CD8-positive, alpha-beta memory T cell (primary cell): ENCODE measurements around the gene SLC23A2. TPM values are rescaled to one million over a fixed set of nuclear protein-coding genes. Genes with fewer than 3 reads are reported as not detected.
A peak's percentile ranks its signal among the peaks of the same experiment; 100 is the strongest.

Experiments used
- CTCF ChIA-PET: fragments of 350-600 bp; sonication (Branson Sonifier 250); formaldehyde crosslinking; loops from one replicate; lab custom pipeline; 2021; ENCODE audit warnings: antibody characterized with exemption; lab: Charles Lee
- POLR2A ChIA-PET: fragments of 350-600 bp; sonication (Branson Sonifier 250); formaldehyde crosslinking; loops from one replicate; lab custom pipeline; 2021; ENCODE audit warnings: antibody characterized with exemption; lab: Charles Lee
- DNase-seq, 5 donors: peaks; one replicate each; pipeline versions ENCODE4 v3.0.0 to v3.0.0-alpha.2; 2020 to 2022; ENCODE audit warnings: mixed read lengths in 1 of 5
- H3K27ac ChIP-seq: one replicate; pipeline ENCODE4 v1.7.0; 2013; ENCODE audit warnings: low read depth, mild to moderate bottlenecking, low read length, moderate library complexity
- H3K27me3 ChIP-seq: 2 replicates; pipeline ENCODE4 v1.7.0; 2013; ENCODE audit warnings: low read length, mild to moderate bottlenecking; ENCODE audit not compliant: insufficient read depth, poor library complexity, severe bottlenecking
- H3K36me3 ChIP-seq: 2 replicates; pipeline ENCODE4 v1.7.0; 2013; ENCODE audit warnings: mild to moderate bottlenecking, low read length, moderate library complexity; ENCODE audit not compliant: insufficient read depth
- H3K4me1 ChIP-seq: 2 replicates; pipeline ENCODE4 v1.7.0; 2013; ENCODE audit warnings: mild to moderate bottlenecking, low read length, moderate library complexity; ENCODE audit not compliant: insufficient read depth
- H3K4me3 ChIP-seq: 2 replicates; pipeline ENCODE4 v1.7.0; 2013; ENCODE audit warnings: mild to moderate bottlenecking, low read length
- H3K9me3 ChIP-seq: 2 replicates; pipeline ENCODE4 v1.7.0; 2013; ENCODE audit warnings: mild to moderate bottlenecking, low read length
- H3K27ac Mint-ChIP-seq, 8 donors: one replicate each; pipeline ENCODE4 v1.8.0; 2020 to 2021; ENCODE audit warnings: mixed read lengths in 8 of 8, mild to moderate bottlenecking in 6 of 8, inconsistent platforms in 3 of 8, moderate library complexity in 3 of 8
- H3K27me3 Mint-ChIP-seq, 2 donors: one replicate each; pipeline ENCODE4 v1.8.0; 2020 to 2021; ENCODE audit warnings: mixed read lengths in 2 of 2, mild to moderate bottlenecking in 1 of 2, moderate library complexity in 1 of 2
- H3K36me3 Mint-ChIP-seq, 3 donors: one replicate each; pipeline ENCODE4 v1.8.0; 2020 to 2021; ENCODE audit warnings: mixed read lengths in 3 of 3, inconsistent platforms in 1 of 3, mild to moderate bottlenecking in 1 of 3
- H3K4me1 Mint-ChIP-seq, 3 donors: one replicate each; pipeline ENCODE4 v1.8.0; 2020 to 2021; ENCODE audit warnings: mixed read lengths in 3 of 3, inconsistent platforms in 1 of 3, mild to moderate bottlenecking in 1 of 3
- H3K4me3 Mint-ChIP-seq, 7 donors: one replicate each; pipeline ENCODE4 v1.8.0; 2020 to 2021; ENCODE audit warnings: mixed read lengths in 7 of 7, mild to moderate bottlenecking in 6 of 7, moderate library complexity in 4 of 7, inconsistent platforms in 2 of 7
- H3K9me3 Mint-ChIP-seq, 5 donors: one replicate each; pipeline ENCODE4 v1.8.0; 2020 to 2022; ENCODE audit warnings: mixed read lengths in 5 of 5, mild to moderate bottlenecking in 3 of 5, moderate library complexity in 2 of 5, inconsistent platforms in 1 of 5
- polyA plus RNA-seq: library from polyadenylated mRNA; unstranded; fragments of 300-500 nt; fragmentation: Illumina TruSeq; gene quantifications from one replicate; pipeline ENCODE4 v1.2.3, GENCODE V29; 2021
- total RNA-seq, 2 experiments: library from RNA; stranded (reverse); gene quantifications; one replicate each; pipeline ENCODE4 v1.2.3, GENCODE V29; 2021

The SLC23A2 gene
- total and polyA plus RNA-seq, 3 experiments from 2014 or later, result 6.7 to 24.3 (median 20.6) TPM

DNA sequence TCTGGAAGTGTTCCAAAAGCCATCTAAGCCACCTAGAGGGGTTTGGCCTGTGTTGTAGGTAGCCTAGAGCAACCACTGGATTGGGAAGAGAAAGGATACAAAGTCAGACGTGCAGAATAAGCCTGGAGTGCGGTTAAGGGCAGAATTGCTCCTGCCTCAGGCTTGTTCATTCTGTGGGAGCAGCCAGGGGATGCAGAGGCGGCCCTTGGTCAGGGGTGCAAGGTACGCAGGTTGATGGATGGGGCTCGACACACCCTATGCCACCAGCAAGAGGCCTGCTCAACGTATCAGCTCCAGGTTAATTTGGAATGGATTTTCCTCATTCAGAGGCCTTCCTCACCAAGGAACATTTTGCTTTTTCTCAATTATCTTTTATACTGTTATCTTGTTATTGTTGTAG, 129.8 kb downstream of the SLC23A2 start:
- POLR2A ChIA-PET, result no interaction called here

DNA sequence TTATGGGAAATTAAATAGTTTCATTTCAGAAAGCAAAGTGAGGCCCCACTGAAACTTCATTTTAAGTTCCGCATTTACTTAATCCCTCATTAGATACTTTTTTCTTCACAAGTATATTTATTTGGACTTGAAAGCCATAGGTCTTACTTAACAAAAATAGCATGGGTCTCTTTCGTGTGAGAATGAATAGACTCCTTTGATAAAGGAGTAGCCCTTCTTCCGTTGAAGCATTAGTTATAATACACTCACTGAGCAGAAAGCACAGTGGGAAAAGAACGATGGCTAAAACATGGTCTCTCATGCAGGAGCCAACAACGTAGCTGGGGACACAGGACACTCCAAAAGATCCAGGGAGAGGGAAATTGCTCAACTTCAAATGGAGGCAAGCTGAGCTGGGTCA, 130.4 kb downstream of the SLC23A2 start:
- H3K9me3 ChIP-seq, result no peaks in the 10 kb centered on the region
- H3K4me3 Mint-ChIP-seq, result no peak overlapping the region
- H3K4me1 Mint-ChIP-seq, result peaks cover 0 to 14% (median 9%) of the 10 kb centered on the region in 3 donors
- ChIA-PET CTCF (no interaction called here), POLR2A (no interaction called here)
- H3K4me1 ChIP-seq, result no peaks in the 10 kb centered on the region
- peaks cover 5% of the 10 kb centered on the region for H3K36me3 ChIP-seq
- H3K27me3 Mint-ChIP-seq, result peaks cover 0 to 5% of the 10 kb centered on the region in 2 donors
- no peaks in the 10 kb centered on the region for H3K9me3 Mint-ChIP-seq
- no peak overlapping the region for H3K4me3 ChIP-seq
- peak overlapping the region in 2 of 8 donors; percentile 31 to 41 for H3K27ac Mint-ChIP-seq
- DNase-seq, result no peak
- peaks cover 3 to 86% (median 16%) of the 10 kb centered on the region in 3 donors for H3K36me3 Mint-ChIP-seq
- H3K27ac ChIP-seq, result no peak overlapping the region
- H3K27me3 ChIP-seq, result no peaks in the 10 kb centered on the region

More for the DNA sequence above, 129.8 kb downstream of the SLC23A2 start:
- Mint-ChIP-seq H3K27me3 (peaks cover 0 to 5% of the 10 kb centered on the region in 2 donors), H3K36me3 (peaks cover 3 to 88% (median 14%) of the 10 kb centered on the region in 3 donors), H3K27ac (peak overlapping the region in 1 of 8 donors; percentile 68), H3K4me3 (no peak overlapping the region), H3K4me1 (peaks cover 0 to 14% (median 9%) of the 10 kb centered on the region in 3 donors), H3K9me3 (no peaks in the 10 kb centered on the region)
- Histone ChIP-seq H3K4me1 (no peaks in the 10 kb centered on the region), H3K27ac (no peak overlapping the region), H3K36me3 (peaks cover 5% of the 10 kb centered on the region), H3K9me3 (no peaks in the 10 kb centered on the region), H3K4me3 (no peak overlapping the region), H3K27me3 (no peaks in the 10 kb centered on the region)
- CTCF ChIA-PET, result no interaction called here
- no peak for DNase-seq

DNA sequence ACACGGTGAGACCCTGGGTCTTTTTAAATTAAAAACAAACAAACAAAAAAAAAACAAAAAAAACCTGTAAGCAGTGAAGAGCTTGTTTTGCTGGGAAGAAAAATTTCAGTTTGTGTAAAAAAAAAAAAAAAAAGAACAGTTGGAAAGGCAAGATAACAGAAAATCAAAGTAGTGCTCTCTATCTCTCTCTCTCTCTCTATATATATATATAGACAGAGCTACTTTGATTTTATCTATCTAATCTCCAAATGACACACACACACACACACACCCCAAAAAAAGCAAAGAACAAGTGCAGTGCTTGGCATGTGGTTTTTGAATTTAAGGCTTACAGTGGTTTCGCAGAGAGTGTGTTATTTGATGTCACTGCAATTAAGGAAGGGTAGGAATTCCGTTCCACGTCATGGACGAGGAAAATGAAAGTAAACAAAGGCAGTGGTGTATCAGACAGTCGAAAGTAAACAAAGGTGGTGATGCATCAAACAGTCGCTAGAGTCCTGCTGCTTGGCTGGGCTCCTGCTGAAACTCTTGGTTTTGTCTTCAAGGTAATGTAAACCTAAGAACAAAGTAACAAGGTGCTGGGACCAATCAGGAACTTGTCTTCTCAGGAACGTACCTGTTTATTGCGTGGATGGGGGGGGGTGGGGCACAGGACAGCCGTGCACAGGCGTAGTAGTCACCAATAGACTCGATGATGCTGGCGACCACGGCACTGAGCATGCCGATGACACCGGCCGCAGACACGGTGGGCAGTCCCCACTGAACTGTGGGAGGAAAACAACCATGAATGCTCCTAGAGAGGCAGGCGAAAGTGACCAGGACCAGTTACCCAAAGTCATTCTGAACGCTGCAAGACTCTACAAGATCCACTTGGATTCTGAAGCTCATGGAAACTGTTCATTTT, 131.8 kb downstream of the SLC23A2 start:
- Histone ChIP-seq H3K4me1 (no peaks in the 10 kb centered on the region), H3K9me3 (no peaks in the 10 kb centered on the region), H3K27ac (no peak overlapping the region), H3K4me3 (no peak overlapping the region), H3K36me3 (peaks cover 5% of the 10 kb centered on the region), H3K27me3 (no peaks in the 10 kb centered on the region)
- no peaks in the 10 kb centered on the region for H3K9me3 Mint-ChIP-seq
- H3K4me3 Mint-ChIP-seq, result peak overlapping the region in 4 of 7 donors; percentile 9 to 48 (median 44)
- no peak for DNase-seq
- peak overlapping the region in 6 of 8 donors; percentile 27 to 75 (median 52) for H3K27ac Mint-ChIP-seq
- H3K27me3 Mint-ChIP-seq, result peaks cover 0 to 4% of the 10 kb centered on the region in 2 donors
- ChIA-PET POLR2A (no interaction called here), CTCF (no interaction called here)
- H3K4me1 Mint-ChIP-seq, result peaks cover 0 to 14% (median 9%) of the 10 kb centered on the region in 3 donors
- peaks cover 3 to 83% (median 15%) of the 10 kb centered on the region in 3 donors for H3K36me3 Mint-ChIP-seq

DNA sequence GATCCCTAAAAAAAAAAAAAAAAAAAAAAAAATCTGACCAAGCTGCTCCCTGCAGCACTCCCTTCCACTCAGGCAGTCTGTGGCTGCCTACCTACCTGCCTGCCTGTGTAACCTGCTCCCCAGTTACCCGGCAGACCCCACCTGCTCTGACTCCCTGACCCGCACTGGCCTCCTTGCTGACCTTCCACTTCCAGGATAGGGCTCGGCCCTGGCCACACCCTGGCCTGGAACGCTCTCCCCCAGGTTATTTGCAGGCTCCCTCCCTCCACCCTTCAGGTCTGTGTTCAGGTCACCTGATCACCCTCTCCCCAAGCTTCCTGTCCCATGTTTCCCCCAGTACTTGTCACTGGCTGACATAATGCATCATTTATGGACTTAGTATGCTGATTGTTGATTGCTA, 134.3 kb downstream of the SLC23A2 start:
- Histone ChIP-seq H3K4me1 (no peaks in the 10 kb centered on the region), H3K9me3 (no peaks in the 10 kb centered on the region), H3K36me3 (peaks cover 6% of the 10 kb centered on the region), H3K27ac (no peak overlapping the region), H3K27me3 (no peaks in the 10 kb centered on the region), H3K4me3 (no peak overlapping the region)
- Mint-ChIP-seq H3K4me1 (peaks cover 0 to 14% (median 9%) of the 10 kb centered on the region in 3 donors), H3K4me3 (no peak overlapping the region), H3K27ac (peak overlapping the region in 4 of 8 donors; percentile 16 to 79 (median 74)), H3K9me3 (no peaks in the 10 kb centered on the region), H3K36me3 (peaks cover 3 to 80% (median 6%) of the 10 kb centered on the region in 3 donors), H3K27me3 (peaks cover 0 to 4% of the 10 kb centered on the region in 2 donors)
- DNase-seq, result no peak
- POLR2A ChIA-PET, result no interaction called here
- CTCF ChIA-PET, result no interaction called here

DNA sequence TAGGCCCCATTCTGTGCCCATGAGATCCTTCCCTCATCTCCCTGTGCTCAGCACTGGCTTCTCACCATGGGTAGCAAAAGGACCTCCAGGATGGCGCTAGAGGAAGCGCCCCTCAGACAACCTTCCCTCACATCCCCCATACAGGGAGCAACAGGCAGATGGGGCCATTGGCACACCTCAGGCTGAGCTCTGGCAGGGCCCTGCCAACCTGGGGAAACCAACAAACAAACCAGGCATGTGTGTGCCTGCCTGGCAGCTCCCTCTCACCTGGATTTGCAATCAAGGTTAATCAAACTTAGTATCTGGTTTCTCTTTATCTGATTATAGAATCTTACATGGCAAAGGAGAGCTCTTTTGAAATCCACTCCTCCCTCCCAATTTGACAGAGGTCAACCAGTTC, 134.9 kb downstream of the SLC23A2 start:
- no peaks in the 10 kb centered on the region for H3K4me1 ChIP-seq
- Mint-ChIP-seq H3K9me3 (no peaks in the 10 kb centered on the region), H3K27ac (peak overlapping the region in 2 of 8 donors; percentile 17 to 56), H3K36me3 (peaks cover 3 to 81% (median 8%) of the 10 kb centered on the region in 3 donors), H3K4me1 (peaks cover 0 to 14% (median 9%) of the 10 kb centered on the region in 3 donors), H3K27me3 (peaks cover 0 to 4% of the 10 kb centered on the region in 2 donors), H3K4me3 (no peak overlapping the region)
- no peaks in the 10 kb centered on the region for H3K27me3 ChIP-seq
- peaks cover 13% of the 10 kb centered on the region for H3K36me3 ChIP-seq
- POLR2A ChIA-PET, result no interaction called here
- H3K27ac ChIP-seq, result no peak overlapping the region
- DNase-seq, result no peak
- no peaks in the 10 kb centered on the region for H3K9me3 ChIP-seq
- CTCF ChIA-PET, result no interaction called here
- H3K4me3 ChIP-seq, result no peak overlapping the region

DNA sequence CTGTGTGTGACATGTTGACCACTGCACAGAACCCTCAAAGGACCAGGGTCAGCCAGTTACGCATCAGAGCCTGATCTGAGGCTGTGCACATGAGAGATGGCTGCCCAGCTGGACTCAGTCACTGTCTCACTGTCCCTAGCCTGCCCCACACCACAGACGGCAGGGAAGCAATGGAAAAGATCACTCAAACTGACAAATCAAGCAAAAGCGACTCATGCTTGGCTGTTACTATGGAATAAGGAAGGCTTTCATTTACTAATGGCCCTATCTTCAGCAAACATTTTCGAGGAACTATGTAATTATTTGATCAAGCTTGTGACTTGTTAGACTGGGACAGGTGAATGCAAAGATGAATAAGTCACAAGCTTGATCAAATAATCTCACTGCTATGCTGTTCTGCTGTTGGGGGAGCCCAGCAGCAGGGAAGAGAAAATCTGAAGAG, 137.0 kb downstream of the SLC23A2 start:
- Mint-ChIP-seq H3K27ac (peak overlapping the region in 2 of 8 donors; percentile 9 to 28), H3K27me3 (peaks cover 0 to 4% of the 10 kb centered on the region in 2 donors), H3K9me3 (no peaks in the 10 kb centered on the region), H3K36me3 (peaks cover 3 to 84% (median 23%) of the 10 kb centered on the region in 3 donors), H3K4me3 (no peak overlapping the region), H3K4me1 (peaks cover 0 to 7% (median 3%) of the 10 kb centered on the region in 3 donors)
- Histone ChIP-seq H3K9me3 (no peaks in the 10 kb centered on the region), H3K4me3 (no peak overlapping the region), H3K36me3 (peaks cover 15% of the 10 kb centered on the region), H3K27ac (no peak overlapping the region), H3K27me3 (no peaks in the 10 kb centered on the region), H3K4me1 (no peaks in the 10 kb centered on the region)
- DNase-seq, result no peak
- ChIA-PET CTCF (no interaction called here), POLR2A (no interaction called here)

DNA sequence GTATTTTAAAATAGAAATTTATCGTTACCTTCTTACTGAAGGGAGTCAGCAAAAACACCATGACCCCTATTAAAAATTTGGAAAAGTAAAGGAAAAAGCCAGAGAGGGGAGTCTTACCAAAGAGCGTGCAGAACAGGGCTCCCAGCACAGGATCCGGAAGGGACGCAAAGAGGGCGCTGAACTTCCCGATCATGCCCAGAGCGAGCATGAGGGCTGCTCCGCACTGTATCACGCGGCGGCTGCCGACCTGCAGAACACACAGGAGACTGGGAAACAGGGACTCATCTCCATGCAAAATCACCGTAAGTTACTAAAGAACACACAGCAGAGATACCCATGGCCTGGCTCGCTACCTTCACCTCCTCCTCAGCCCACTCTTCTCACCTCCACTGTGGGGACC, 138.6 kb downstream of the SLC23A2 start:
- Mint-ChIP-seq H3K9me3 (no peaks in the 10 kb centered on the region), H3K4me1 (no peaks in the 10 kb centered on the region), H3K27me3 (peaks cover 0 to 4% of the 10 kb centered on the region in 2 donors), H3K27ac (no peak overlapping the region), H3K36me3 (peaks cover 3 to 89% (median 28%) of the 10 kb centered on the region in 3 donors), H3K4me3 (no peak overlapping the region)
- H3K4me3 ChIP-seq, result no peak overlapping the region
- H3K9me3 ChIP-seq, result no peaks in the 10 kb centered on the region
- no peaks in the 10 kb centered on the region for H3K27me3 ChIP-seq
- peaks cover 22% of the 10 kb centered on the region for H3K36me3 ChIP-seq
- ChIA-PET POLR2A (no interaction called here), CTCF (no interaction called here)
- no peak overlapping the region for H3K27ac ChIP-seq
- DNase-seq, result no peak
- no peaks in the 10 kb centered on the region for H3K4me1 ChIP-seq

DNA sequence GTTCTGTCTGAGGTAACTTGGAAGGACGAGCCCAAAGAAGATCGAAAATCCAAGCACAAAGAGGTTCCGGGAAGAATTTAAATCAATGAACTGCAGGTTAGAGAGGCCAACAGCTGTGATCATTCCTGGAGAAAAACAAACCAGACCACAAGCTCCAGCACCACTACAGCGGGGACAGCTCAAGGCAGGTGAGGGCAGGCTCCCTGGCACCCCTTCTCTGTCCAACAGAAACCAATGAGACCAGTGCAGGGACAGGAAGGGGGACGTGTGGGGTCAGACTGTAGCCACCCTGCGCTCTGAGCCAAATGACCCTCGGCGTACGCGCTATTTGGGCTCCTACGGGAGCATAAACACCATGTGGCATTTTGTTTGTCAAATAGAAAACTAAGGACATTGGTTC, 139.3 kb downstream of the SLC23A2 start:
- CTCF ChIA-PET, result interaction anchor here (1.5 kb wide), 1 partner anchor 48 kb away, joined by 3 read pairs; no protein-coding TSS in a partner anchor
- H3K36me3 ChIP-seq, result peaks cover 22% of the 10 kb centered on the region
- H3K4me1 Mint-ChIP-seq, result no peaks in the 10 kb centered on the region

More for the DNA sequence above, 139.3 kb downstream of the SLC23A2 start:
- Histone ChIP-seq H3K27me3 (no peaks in the 10 kb centered on the region), H3K9me3 (no peaks in the 10 kb centered on the region), H3K27ac (no peak overlapping the region), H3K4me3 (no peak overlapping the region), H3K4me1 (no peaks in the 10 kb centered on the region)
- Mint-ChIP-seq H3K27me3 (no peaks in the 10 kb centered on the region), H3K36me3 (peaks cover 0 to 89% (median 31%) of the 10 kb centered on the region in 3 donors), H3K27ac (peak overlapping the region in 1 of 8 donors; percentile 57), H3K9me3 (no peaks in the 10 kb centered on the region), H3K4me3 (no peak overlapping the region)
- DNase-seq, result no peak
- POLR2A ChIA-PET, result no interaction called here
